Lung (tissue), 12 donors: ENCODE data around the gene MAPK8IP3. TPM values are rescaled to one million over a fixed set of nuclear protein-coding genes. Genes with fewer than 3 reads are reported as not detected.

Source experiments
- ATAC-seq: fragments of 200-7000 bp; cut with Tn5 transposase; one replicate; pipeline ENCODE4 v1.9.1; 2020; ENCODE audit warnings: moderate number of reproducible peaks; ENCODE audit not compliant: insufficient read depth, low FRiP score
- DNase-seq, 3 donors: peaks; one replicate each; pipeline ENCODE4 v3.0.0-alpha.2; 2013 to 2017
- H3K27ac ChIP-seq, 2 donors: one replicate each; pipeline ENCODE4 v1.5.1; 2013; ENCODE audit warnings: mild to moderate bottlenecking in 2 of 2, moderate library complexity in 2 of 2, control low read depth in 1 of 2, inconsistent platforms in 1 of 2, low read depth in 1 of 2, low read length in 1 of 2
- H3K27me3 ChIP-seq, 3 donors: one replicate each; pipeline ENCODE4 v1.5.1; 2013; ENCODE audit warnings: low read length in 2 of 3; ENCODE audit not compliant: control insufficient read depth in 3 of 3, insufficient read depth in 3 of 3
- H3K36me3 ChIP-seq, 4 donors: one replicate each; pipeline ENCODE4 v1.5.1; 2013; ENCODE audit warnings: low read length in 4 of 4, mild to moderate bottlenecking in 1 of 4, moderate library complexity in 1 of 4; ENCODE audit not compliant: control insufficient read depth in 4 of 4, insufficient read depth in 4 of 4
- H3K4me1 ChIP-seq, 5 donors: one replicate each; pipeline ENCODE4 v1.5.1; 2013; ENCODE audit warnings: low read length in 5 of 5, mild to moderate bottlenecking in 2 of 5, moderate library complexity in 1 of 5; ENCODE audit not compliant: control insufficient read depth in 5 of 5, insufficient read depth in 5 of 5
- H3K4me3 ChIP-seq: one replicate; pipeline ENCODE4 v1.5.1; 2013; ENCODE audit warnings: mild to moderate bottlenecking, control low read depth, moderate library complexity
- H3K9ac ChIP-seq, 2 donors: one replicate each; pipeline ENCODE4 v1.5.1; 2013; ENCODE audit warnings: low read length in 2 of 2, control low read depth in 1 of 2; ENCODE audit not compliant: insufficient read depth in 1 of 2
- H3K9me3 ChIP-seq, 4 donors: one replicate each; pipeline ENCODE4 v1.5.1; 2013; ENCODE audit warnings: low read length in 3 of 4, mild to moderate bottlenecking in 1 of 4, moderate library complexity in 1 of 4; ENCODE audit not compliant: control insufficient read depth in 4 of 4, insufficient read depth in 3 of 4
- WGBS, 2 donors: extraction: QIAGEN DNeasy Blood & Tissue Kit; methylation state at CpG; one replicate each; pipeline ENCODE4 v1.1.7; 2013; 5-methylcytosine and 5-hydroxymethylcytosine counted together
- polyA plus RNA-seq, 2 donors: library from polyadenylated mRNA; stranded (reverse); fragments of 200-250 nt; gene quantifications; one replicate each; pipeline ENCODE4 v1.2.1, GENCODE V29; 2013
- total RNA-seq, 2 donors: library from RNA; depleted of rRNA in 1 of 2; stranded (reverse); fragments of >200 nt in 1 of 2; gene quantifications; one replicate each; pipeline ENCODE4 v1.2.1, GENCODE V29; 2014 to 2021
- TF ChIP-seq, protein P1 (sequence below): IDR thresholded peaks from 2 replicates; pipeline ENCODE4 v1.5.1; 2012; ENCODE audit warnings: mild to moderate bottlenecking; ENCODE audit errors: control extremely low read depth, extremely low read depth
- donor health status: control.
- donor health status: control.
- donor health status: Bipolar disorder and iron deficiency.
- donor health status: healthy.
- donor health status: DM: yes; HTN: yes; CAD: no.

Gene MAPK8IP3
- total and polyA plus RNA-seq, 4 donors, result 40.3 to 76.7 (median 63.6) TPM

DNA sequence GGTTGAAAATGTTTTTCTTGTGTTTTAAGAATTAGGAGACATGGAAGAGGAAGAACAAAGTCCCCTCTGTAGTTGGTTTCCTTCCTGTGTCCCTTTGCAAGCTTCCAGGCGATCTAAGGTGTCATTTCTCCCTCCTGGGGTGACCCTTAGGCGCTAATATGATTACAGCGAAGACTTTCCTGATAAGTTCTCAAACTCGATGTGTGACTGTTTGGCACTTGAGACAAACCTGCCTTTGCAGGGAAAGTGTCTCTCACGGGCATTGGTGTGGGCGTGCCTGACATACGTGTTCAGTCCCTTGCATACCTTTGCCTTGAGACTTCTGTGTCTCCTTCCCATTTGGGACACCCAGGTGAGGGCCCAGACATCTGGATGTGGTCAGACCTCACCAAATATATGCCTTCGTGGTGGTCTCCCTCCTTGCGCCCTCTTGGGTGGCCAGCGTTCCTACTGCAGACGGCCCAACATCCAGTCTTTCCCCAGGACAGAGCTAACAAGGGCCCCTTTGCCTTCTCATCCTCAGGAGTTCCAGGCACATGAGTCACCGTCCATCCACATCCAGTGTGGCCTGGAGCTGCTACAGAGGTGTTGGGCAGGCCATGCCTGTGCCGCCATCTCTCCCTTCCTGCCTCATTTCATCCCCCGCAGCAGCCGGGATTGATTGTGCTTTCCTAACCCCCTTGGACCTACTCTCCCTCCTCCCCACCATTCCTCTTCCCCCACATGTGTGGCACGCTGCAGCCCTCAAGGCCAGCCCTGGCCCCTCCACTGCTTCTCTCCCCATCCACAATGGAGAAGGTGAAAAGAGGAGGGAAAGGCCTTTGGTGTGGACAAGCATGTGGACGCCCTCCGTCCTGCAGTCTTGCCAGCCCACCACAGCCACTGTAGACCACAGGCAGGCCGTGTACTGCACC lies 31.0 kb upstream of the MAPK8IP3 start:
- no peak for DNase-seq
- peaks cover 4 to 55% (median 47%) of the 10 kb centered on the region in 4 donors for H3K36me3 ChIP-seq
- TF ChIP-seq, protein P1, sequence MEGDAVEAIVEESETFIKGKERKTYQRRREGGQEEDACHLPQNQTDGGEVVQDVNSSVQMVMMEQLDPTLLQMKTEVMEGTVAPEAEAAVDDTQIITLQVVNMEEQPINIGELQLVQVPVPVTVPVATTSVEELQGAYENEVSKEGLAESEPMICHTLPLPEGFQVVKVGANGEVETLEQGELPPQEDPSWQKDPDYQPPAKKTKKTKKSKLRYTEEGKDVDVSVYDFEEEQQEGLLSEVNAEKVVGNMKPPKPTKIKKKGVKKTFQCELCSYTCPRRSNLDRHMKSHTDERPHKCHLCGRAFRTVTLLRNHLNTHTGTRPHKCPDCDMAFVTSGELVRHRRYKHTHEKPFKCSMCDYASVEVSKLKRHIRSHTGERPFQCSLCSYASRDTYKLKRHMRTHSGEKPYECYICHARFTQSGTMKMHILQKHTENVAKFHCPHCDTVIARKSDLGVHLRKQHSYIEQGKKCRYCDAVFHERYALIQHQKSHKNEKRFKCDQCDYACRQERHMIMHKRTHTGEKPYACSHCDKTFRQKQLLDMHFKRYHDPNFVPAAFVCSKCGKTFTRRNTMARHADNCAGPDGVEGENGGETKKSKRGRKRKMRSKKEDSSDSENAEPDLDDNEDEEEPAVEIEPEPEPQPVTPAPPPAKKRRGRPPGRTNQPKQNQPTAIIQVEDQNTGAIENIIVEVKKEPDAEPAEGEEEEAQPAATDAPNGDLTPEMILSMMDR, result no peak
- H3K9me3 ChIP-seq, result no peaks in the 10 kb centered on the region
- no peaks in the 10 kb centered on the region for H3K27me3 ChIP-seq
- peaks cover 0 to 11% (median 4%) of the 10 kb centered on the region in 5 donors for H3K4me1 ChIP-seq
- no peak overlapping the region for H3K9ac ChIP-seq
- WGBS, 2 donors, result 91 to 93% methylated on average over 19 of the region's 19 CpGs
- no peak for ATAC-seq
- H3K4me3 ChIP-seq, result no peak overlapping the region
- H3K27ac ChIP-seq, result no peak overlapping the region

DNA sequence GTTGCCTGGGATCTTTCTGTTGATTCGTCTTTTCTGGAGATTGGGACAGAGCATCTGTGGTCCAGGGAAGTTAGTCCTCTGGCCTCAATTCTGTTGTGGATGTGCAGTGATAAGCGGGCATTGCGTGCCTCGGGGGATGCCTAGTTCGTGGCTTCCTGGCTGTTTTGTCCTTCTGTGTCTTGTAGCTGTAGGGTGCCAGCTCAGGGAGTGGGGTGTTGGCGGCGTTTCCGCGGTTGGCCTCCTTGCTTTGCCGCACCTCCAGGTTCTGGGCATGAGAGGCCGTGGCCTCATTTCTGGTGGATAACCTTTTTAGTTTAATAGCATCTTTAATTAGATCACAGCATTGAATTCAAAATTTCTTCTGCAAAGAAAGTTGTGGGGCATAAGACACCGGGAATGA lies 29.3 kb upstream of the MAPK8IP3 start:
- no peak overlapping the region for H3K4me3 ChIP-seq
- TF ChIP-seq, protein P1, result no peak
- no peak for ATAC-seq
- no peak for DNase-seq
- H3K27me3 ChIP-seq, result no peaks in the 10 kb centered on the region
- no peak overlapping the region for H3K9ac ChIP-seq
- no peak overlapping the region for H3K27ac ChIP-seq
- no peaks in the 10 kb centered on the region for H3K9me3 ChIP-seq
- 90 to 93% methylated on average over 12 of the region's 12 CpGs for WGBS, 2 donors
- peaks cover 0 to 44% (median 34%) of the 10 kb centered on the region in 4 donors for H3K36me3 ChIP-seq
- H3K4me1 ChIP-seq, result peaks cover 0 to 11% (median 5%) of the 10 kb centered on the region in 5 donors

DNA sequence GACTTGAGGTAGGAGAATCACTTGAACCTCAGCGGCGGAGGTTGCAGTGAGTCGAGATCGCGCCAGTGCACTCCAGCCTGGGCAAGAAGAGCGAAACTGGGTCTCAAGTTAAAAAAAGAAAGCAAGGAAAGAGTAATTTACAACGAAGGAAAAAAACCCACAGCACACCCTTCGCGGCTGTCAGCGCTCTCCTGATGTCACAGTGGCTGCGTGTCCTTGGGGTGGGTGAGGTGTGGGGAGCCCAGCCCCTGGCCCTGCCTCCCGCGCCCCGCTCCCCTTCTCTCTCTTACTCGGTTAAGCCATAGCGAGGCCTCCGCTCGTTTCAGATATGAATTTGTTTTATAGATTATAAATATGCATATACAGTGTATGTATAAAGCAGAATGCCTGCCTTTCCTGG lies 28.7 kb upstream of the MAPK8IP3 start:
- ATAC-seq (no peak), DNase-seq (no peak)
- Histone ChIP-seq H3K27ac (no peak overlapping the region), H3K36me3 (peaks cover 0 to 38% (median 28%) of the 10 kb centered on the region in 4 donors), H3K4me1 (peaks cover 0 to 11% (median 5%) of the 10 kb centered on the region in 5 donors), H3K9ac (no peak overlapping the region), H3K9me3 (no peaks in the 10 kb centered on the region), H3K4me3 (no peak overlapping the region), H3K27me3 (no peaks in the 10 kb centered on the region)
- TF ChIP-seq, protein P1, result no peak
- 87 to 90% methylated on average over 18 of the region's 18 CpGs for WGBS, 2 donors
